ENCODE measurements around the gene ZNF717. TPM values are rescaled to one million over a fixed set of nuclear protein-coding genes. Genes with fewer than 3 reads are reported as not detected.
A peak's percentile ranks its signal among the peaks of the same experiment; 100 is the strongest.

The ZNF717 gene
- total and polyA plus RNA-seq, 5 experiments from 2014 or later: 6.4 to 19.0 (median 8.6) TPM

GRCh38 chr3:75727985-75728384 lies 57.4 kb downstream of the ZNF717 start:
- ATAC-seq: no peak
- peak overlapping the region in 1 of 10 donors; percentile 22 for H3K4me3 Mint-ChIP-seq
- H3K27me3 Mint-ChIP-seq: no peaks in the 10 kb centered on the region
- H3K27ac Mint-ChIP-seq: no peak overlapping the region
- peaks cover 12 to 100% (median 66%) of the 10 kb centered on the region in 9 donors for H3K9me3 Mint-ChIP-seq
- no peak for DNase-seq
- peaks cover 0 to 1% (median 0%) of the 10 kb centered on the region in 4 donors for H3K4me1 Mint-ChIP-seq
- peaks cover 48 to 91% (median 73%) of the 10 kb centered on the region in 3 donors for H3K36me3 Mint-ChIP-seq
- POLR2A ChIA-PET: no interaction called here

- H3K4me3 Mint-ChIP-seq: no peak overlapping the region
- peaks cover 0 to 4% (median 0%) of the 10 kb centered on the region in 5 donors for H3K27me3 Mint-ChIP-seq
- ATAC-seq: no peak
- no peak for DNase-seq
- H3K36me3 Mint-ChIP-seq: peaks cover 0 to 35% (median 8%) of the 10 kb centered on the region in 3 donors
- POLR2A ChIA-PET: no interaction called here
- no peak overlapping the region for H3K27ac Mint-ChIP-seq
- peaks cover 11 to 57% (median 35%) of the 10 kb centered on the region in 9 donors for H3K9me3 Mint-ChIP-seq
- H3K4me1 Mint-ChIP-seq: no peaks in the 10 kb centered on the region
These were observed 93.3 kb downstream of the ZNF717 start for GRCh38 chr3:75692061-75692460.

- no peak overlapping the region for H3K27ac Mint-ChIP-seq
- ATAC-seq (no peak), DNase-seq (no peak)
- H3K9me3 Mint-ChIP-seq: peaks cover 14 to 58% (median 45%) of the 10 kb centered on the region in 9 donors
- POLR2A ChIA-PET: no interaction called here
- H3K4me3 Mint-ChIP-seq: no peak overlapping the region
- no peaks in the 10 kb centered on the region for H3K4me1 Mint-ChIP-seq
- H3K27me3 Mint-ChIP-seq: peaks cover 0 to 4% (median 0%) of the 10 kb centered on the region in 5 donors
- H3K36me3 Mint-ChIP-seq: peaks cover 0 to 52% (median 8%) of the 10 kb centered on the region in 3 donors
These were observed 98.0 kb downstream of the ZNF717 start for GRCh38 chr3:75687323-75687722.

Small RNA genes lying within 50 kb of the gene (microRNA-seq; reads per million reads assigned to microRNA genes)
- not detected for gene MIR4273 (ENCODE audit: borderline microRNAs expressed)

Other genes with a start within 250 kb of the ZNF717 start
- not detected for gene FRG2C, start 121.2 kb downstream of the ZNF717 start, total RNA-seq
- not detected for gene FRG2C, start 121.2 kb downstream of the ZNF717 start, polyA plus RNA-seq